Measurements from ENCODE around the gene RBM47.

RBM47 gene

GRCh38 chr4:40629401-40630334 is at the start of gene RBM47:
TSS of gene RBM47 (minus strand) at chr4:40629864. CDS start at chr4:40438893, 190,971 bp downstream.
- no peaks in the 10 kb centered on the region for H3K9me3 Mint-ChIP-seq
- H3K27ac Mint-ChIP-seq: peak within 1 kb of the TSS; percentile 72
- peak within 1 kb of the TSS; percentile 84 for H3K4me3 Mint-ChIP-seq
- H3K4me1 Mint-ChIP-seq (ENCODE audit: low read depth): peaks cover 39% of the 10 kb centered on the region
- peak; percentile 19 for DNase-seq (ENCODE audit: low spot score)
- peaks cover 6% of the 10 kb centered on the region for H3K27me3 Mint-ChIP-seq (ENCODE audit: low read depth)
- H3K36me3 Mint-ChIP-seq (ENCODE audit: low read depth): peaks cover 1% of the 10 kb centered on the region

GRCh38 chr4:40678421-40678820 is 48.8 kb upstream of the RBM47 start:
- Mint-ChIP-seq H3K27ac (no peak overlapping the region), H3K4me3 (no peak overlapping the region), H3K4me1 (ENCODE audit: low read depth) (peaks cover 20% of the 10 kb centered on the region), H3K9me3 (no peaks in the 10 kb centered on the region), H3K27me3 (ENCODE audit: low read depth) (no peaks in the 10 kb centered on the region), H3K36me3 (ENCODE audit: low read depth) (peaks cover 2% of the 10 kb centered on the region)
- no peak for DNase-seq (ENCODE audit: low spot score)

GRCh38 chr4:40675166-40675565 is 45.5 kb upstream of the RBM47 start:
- H3K36me3 Mint-ChIP-seq (ENCODE audit: low read depth): no peaks in the 10 kb centered on the region
- peaks cover 38% of the 10 kb centered on the region for H3K4me1 Mint-ChIP-seq (ENCODE audit: low read depth)
- DNase-seq (ENCODE audit: low spot score): no peak
- no peak overlapping the region for H3K4me3 Mint-ChIP-seq
- no peaks in the 10 kb centered on the region for H3K27me3 Mint-ChIP-seq (ENCODE audit: low read depth)
- H3K27ac Mint-ChIP-seq: no peak overlapping the region
- H3K9me3 Mint-ChIP-seq: no peaks in the 10 kb centered on the region

- Mint-ChIP-seq H3K4me1 (ENCODE audit: low read depth) (peaks cover 51% of the 10 kb centered on the region), H3K4me3 (peak overlapping the region; percentile 70), H3K9me3 (no peaks in the 10 kb centered on the region), H3K36me3 (ENCODE audit: low read depth) (no peaks in the 10 kb centered on the region), H3K27me3 (ENCODE audit: low read depth) (no peaks in the 10 kb centered on the region), H3K27ac (peak overlapping the region; percentile 90)
- peak; percentile 80 for DNase-seq (ENCODE audit: low spot score)
Observed at GRCh38 chr4:40672528-40673522, 43.2 kb upstream of the RBM47 start.

- peaks cover 47% of the 10 kb centered on the region for H3K4me1 Mint-ChIP-seq (ENCODE audit: low read depth)
- no peak overlapping the region for H3K27ac Mint-ChIP-seq
- H3K9me3 Mint-ChIP-seq: no peaks in the 10 kb centered on the region
- no peaks in the 10 kb centered on the region for H3K27me3 Mint-ChIP-seq (ENCODE audit: low read depth)
- DNase-seq (ENCODE audit: low spot score): peak; percentile 49
- no peaks in the 10 kb centered on the region for H3K36me3 Mint-ChIP-seq (ENCODE audit: low read depth)
- no peak overlapping the region for H3K4me3 Mint-ChIP-seq
Observed at GRCh38 chr4:40669504-40669903, 39.8 kb upstream of the RBM47 start.

- H3K9me3 Mint-ChIP-seq: no peaks in the 10 kb centered on the region
- DNase-seq (ENCODE audit: low spot score): no peak
- H3K27ac Mint-ChIP-seq: no peak overlapping the region
- H3K36me3 Mint-ChIP-seq (ENCODE audit: low read depth): no peaks in the 10 kb centered on the region
- no peaks in the 10 kb centered on the region for H3K27me3 Mint-ChIP-seq (ENCODE audit: low read depth)
- H3K4me3 Mint-ChIP-seq: no peak overlapping the region
- peaks cover 34% of the 10 kb centered on the region for H3K4me1 Mint-ChIP-seq (ENCODE audit: low read depth)
Observed at GRCh38 chr4:40665842-40666241, 36.2 kb upstream of the RBM47 start.

GRCh38 chr4:40662962-40663604 is 33.4 kb upstream of the RBM47 start:
- Mint-ChIP-seq H3K36me3 (ENCODE audit: low read depth) (no peaks in the 10 kb centered on the region), H3K4me1 (ENCODE audit: low read depth) (peaks cover 17% of the 10 kb centered on the region), H3K9me3 (no peaks in the 10 kb centered on the region), H3K4me3 (peak overlapping the region; percentile 2), H3K27me3 (ENCODE audit: low read depth) (no peaks in the 10 kb centered on the region), H3K27ac (peak overlapping the region; percentile 38)
- DNase-seq (ENCODE audit: low spot score): peak; percentile 76

GRCh38 chr4:40661803-40662202 is 32.1 kb upstream of the RBM47 start:
- no peak overlapping the region for H3K27ac Mint-ChIP-seq
- no peaks in the 10 kb centered on the region for H3K36me3 Mint-ChIP-seq (ENCODE audit: low read depth)
- peaks cover 18% of the 10 kb centered on the region for H3K4me1 Mint-ChIP-seq (ENCODE audit: low read depth)
- no peak overlapping the region for H3K4me3 Mint-ChIP-seq
- no peaks in the 10 kb centered on the region for H3K9me3 Mint-ChIP-seq
- DNase-seq (ENCODE audit: low spot score): no peak
- H3K27me3 Mint-ChIP-seq (ENCODE audit: low read depth): no peaks in the 10 kb centered on the region

GRCh38 chr4:40656201-40656863 is 26.7 kb upstream of the RBM47 start:
- no peak overlapping the region for H3K4me3 Mint-ChIP-seq
- no peaks in the 10 kb centered on the region for H3K36me3 Mint-ChIP-seq (ENCODE audit: low read depth)
- no peaks in the 10 kb centered on the region for H3K27me3 Mint-ChIP-seq (ENCODE audit: low read depth)
- no peaks in the 10 kb centered on the region for H3K9me3 Mint-ChIP-seq
- H3K4me1 Mint-ChIP-seq (ENCODE audit: low read depth): peaks cover 16% of the 10 kb centered on the region
- H3K27ac Mint-ChIP-seq: peak overlapping the region; percentile 8
- no peak for DNase-seq (ENCODE audit: low spot score)

GRCh38 chr4:40651280-40651679 is 21.6 kb upstream of the RBM47 start:
- Mint-ChIP-seq H3K27me3 (ENCODE audit: low read depth) (no peaks in the 10 kb centered on the region), H3K9me3 (no peaks in the 10 kb centered on the region), H3K4me1 (ENCODE audit: low read depth) (peaks cover 6% of the 10 kb centered on the region), H3K4me3 (no peak overlapping the region), H3K27ac (no peak overlapping the region), H3K36me3 (ENCODE audit: low read depth) (no peaks in the 10 kb centered on the region)
- no peak for DNase-seq (ENCODE audit: low spot score)

GRCh38 chr4:40649321-40649720 is 19.7 kb upstream of the RBM47 start:
- no peak overlapping the region for H3K27ac Mint-ChIP-seq
- H3K4me1 Mint-ChIP-seq (ENCODE audit: low read depth): peaks cover 6% of the 10 kb centered on the region
- no peaks in the 10 kb centered on the region for H3K9me3 Mint-ChIP-seq
- no peaks in the 10 kb centered on the region for H3K27me3 Mint-ChIP-seq (ENCODE audit: low read depth)
- DNase-seq (ENCODE audit: low spot score): no peak
- H3K36me3 Mint-ChIP-seq (ENCODE audit: low read depth): no peaks in the 10 kb centered on the region
- H3K4me3 Mint-ChIP-seq: no peak overlapping the region

- DNase-seq (ENCODE audit: low spot score): no peak
- H3K27ac Mint-ChIP-seq: no peak overlapping the region
- H3K36me3 Mint-ChIP-seq (ENCODE audit: low read depth): no peaks in the 10 kb centered on the region
- H3K27me3 Mint-ChIP-seq (ENCODE audit: low read depth): no peaks in the 10 kb centered on the region
- no peak overlapping the region for H3K4me3 Mint-ChIP-seq
- peaks cover 5% of the 10 kb centered on the region for H3K4me1 Mint-ChIP-seq (ENCODE audit: low read depth)
- no peaks in the 10 kb centered on the region for H3K9me3 Mint-ChIP-seq
Observed at GRCh38 chr4:40648742-40649281, 19.1 kb upstream of the RBM47 start.

- Mint-ChIP-seq H3K9me3 (no peaks in the 10 kb centered on the region), H3K27ac (no peak overlapping the region), H3K36me3 (ENCODE audit: low read depth) (no peaks in the 10 kb centered on the region), H3K27me3 (ENCODE audit: low read depth) (no peaks in the 10 kb centered on the region), H3K4me3 (no peak overlapping the region), H3K4me1 (ENCODE audit: low read depth) (peaks cover 5% of the 10 kb centered on the region)
- no peak for DNase-seq (ENCODE audit: low spot score)
Observed at GRCh38 chr4:40648131-40648530, 18.5 kb upstream of the RBM47 start.
